NB4 (cell line): Measurements from ENCODE around the gene C9orf43.
A peak's percentile ranks its signal among the peaks of the same experiment; 100 is the strongest.
"Not testable (repeated sequence)": the region's sequence is repeated elsewhere in the genome, so short reads cannot be mapped to it uniquely, and the experiment has no call there.

Experiments used
- DNase-seq: peaks from one replicate; pipeline ENCODE4 v3.0.0; 2010; ENCODE audit warnings: low read depth
- H3K4me3 ChIP-seq: one replicate; pipeline ENCODE4 v1.5.1; 2011; ENCODE audit warnings: mild to moderate bottlenecking, low read depth, low read length, moderate library complexity
- MYC ChIP-seq: IDR thresholded peaks from 2 replicates; pipeline ENCODE4 v1.6.1; 2011; ENCODE audit warnings: low read depth, low read length
- POLR2A ChIP-seq: IDR thresholded peaks from 2 replicates; pipeline ENCODE4 v1.6.1; 2011; ENCODE audit warnings: mild to moderate bottlenecking; ENCODE audit not compliant: insufficient read length; ENCODE audit errors: extremely low read depth
- TF ChIP-seq, protein P1 (sequence below): IDR thresholded peaks from 2 replicates; pipeline ENCODE4 v1.6.1; 2011; ENCODE audit warnings: low read depth, low read length
- TF ChIP-seq, protein P2 (sequence below): IDR thresholded peaks from one replicate; pipeline ENCODE4 v1.5.1; 2012; ENCODE audit warnings: low read depth, low read length

The C9orf43 gene, protein sequence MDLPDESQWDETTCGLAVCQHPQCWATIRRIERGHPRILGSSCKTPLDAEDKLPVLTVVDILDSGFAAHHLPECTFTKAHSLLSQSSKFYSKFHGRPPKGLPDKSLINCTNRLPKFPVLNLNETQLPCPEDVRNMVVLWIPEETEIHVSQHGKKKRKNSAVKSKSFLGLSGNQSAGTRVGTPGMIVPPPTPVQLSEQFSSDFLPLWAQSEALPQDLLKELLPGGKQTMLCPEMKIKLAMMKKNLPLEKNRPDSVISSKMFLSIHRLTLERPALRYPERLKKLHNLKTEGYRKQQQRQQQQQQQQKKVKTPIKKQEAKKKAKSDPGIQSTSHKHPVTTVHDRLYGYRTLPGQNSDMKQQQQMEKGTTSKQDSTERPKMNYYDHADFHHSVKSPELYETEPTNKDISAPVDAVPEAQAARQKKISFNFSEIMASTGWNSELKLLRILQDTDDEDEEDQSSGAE

DNA sequence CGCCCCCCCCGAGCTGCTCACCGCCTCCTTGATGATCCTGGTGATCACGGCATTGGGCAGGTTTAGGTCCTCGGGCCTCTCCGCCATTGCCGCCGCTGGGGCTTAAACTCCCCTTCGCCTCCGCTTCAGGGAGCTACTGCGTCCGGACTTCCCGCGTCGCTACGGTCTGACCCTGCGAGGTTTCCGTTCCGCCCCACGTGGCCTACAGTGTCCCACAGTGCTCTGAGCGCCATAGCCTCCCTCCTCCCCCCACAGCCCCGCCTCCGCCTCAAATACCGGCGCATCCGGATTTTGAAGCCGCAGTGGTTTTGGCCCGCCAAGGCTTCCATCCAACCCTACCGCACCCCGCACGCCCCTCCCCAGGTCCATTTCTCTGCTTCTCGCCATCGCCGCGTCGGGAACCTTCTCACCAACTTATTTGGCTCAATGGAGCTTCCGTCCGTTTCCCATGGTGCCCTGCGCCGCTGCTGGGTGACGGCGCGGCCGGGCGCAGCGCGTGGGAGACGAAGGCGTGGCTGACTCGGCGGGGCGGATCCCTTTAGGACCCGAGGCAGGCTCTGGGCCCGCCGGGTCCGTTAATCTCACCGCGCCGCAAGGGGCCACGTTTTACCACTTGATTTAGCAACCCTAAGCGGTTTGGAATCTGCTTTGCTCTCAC is at the start of gene C9orf43, which contains the start of gene POLE3:
Gene C9orf43, plus strand, starts transcription at position 541 of the 658 bp plus-strand sequence. CDS start 2,747 bp downstream, outside the sequence.
Gene POLE3, minus strand, starts transcription at position 469 of the 658 bp plus-strand sequence. Its CDS starts 382 bp downstream, at position 87.
- TF ChIP-seq, protein P1, sequence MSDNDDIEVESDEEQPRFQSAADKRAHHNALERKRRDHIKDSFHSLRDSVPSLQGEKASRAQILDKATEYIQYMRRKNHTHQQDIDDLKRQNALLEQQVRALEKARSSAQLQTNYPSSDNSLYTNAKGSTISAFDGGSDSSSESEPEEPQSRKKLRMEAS, result peak; percentile 93
- TF ChIP-seq MYC, result peak; percentile 98
- TF ChIP-seq, protein P2, sequence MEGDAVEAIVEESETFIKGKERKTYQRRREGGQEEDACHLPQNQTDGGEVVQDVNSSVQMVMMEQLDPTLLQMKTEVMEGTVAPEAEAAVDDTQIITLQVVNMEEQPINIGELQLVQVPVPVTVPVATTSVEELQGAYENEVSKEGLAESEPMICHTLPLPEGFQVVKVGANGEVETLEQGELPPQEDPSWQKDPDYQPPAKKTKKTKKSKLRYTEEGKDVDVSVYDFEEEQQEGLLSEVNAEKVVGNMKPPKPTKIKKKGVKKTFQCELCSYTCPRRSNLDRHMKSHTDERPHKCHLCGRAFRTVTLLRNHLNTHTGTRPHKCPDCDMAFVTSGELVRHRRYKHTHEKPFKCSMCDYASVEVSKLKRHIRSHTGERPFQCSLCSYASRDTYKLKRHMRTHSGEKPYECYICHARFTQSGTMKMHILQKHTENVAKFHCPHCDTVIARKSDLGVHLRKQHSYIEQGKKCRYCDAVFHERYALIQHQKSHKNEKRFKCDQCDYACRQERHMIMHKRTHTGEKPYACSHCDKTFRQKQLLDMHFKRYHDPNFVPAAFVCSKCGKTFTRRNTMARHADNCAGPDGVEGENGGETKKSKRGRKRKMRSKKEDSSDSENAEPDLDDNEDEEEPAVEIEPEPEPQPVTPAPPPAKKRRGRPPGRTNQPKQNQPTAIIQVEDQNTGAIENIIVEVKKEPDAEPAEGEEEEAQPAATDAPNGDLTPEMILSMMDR, result no peak
- TF ChIP-seq POLR2A, result peak; percentile 67
- peak within 1 kb of the TSS; percentile 83 for H3K4me3 ChIP-seq
- DNase-seq, result peak; percentile 98

DNA sequence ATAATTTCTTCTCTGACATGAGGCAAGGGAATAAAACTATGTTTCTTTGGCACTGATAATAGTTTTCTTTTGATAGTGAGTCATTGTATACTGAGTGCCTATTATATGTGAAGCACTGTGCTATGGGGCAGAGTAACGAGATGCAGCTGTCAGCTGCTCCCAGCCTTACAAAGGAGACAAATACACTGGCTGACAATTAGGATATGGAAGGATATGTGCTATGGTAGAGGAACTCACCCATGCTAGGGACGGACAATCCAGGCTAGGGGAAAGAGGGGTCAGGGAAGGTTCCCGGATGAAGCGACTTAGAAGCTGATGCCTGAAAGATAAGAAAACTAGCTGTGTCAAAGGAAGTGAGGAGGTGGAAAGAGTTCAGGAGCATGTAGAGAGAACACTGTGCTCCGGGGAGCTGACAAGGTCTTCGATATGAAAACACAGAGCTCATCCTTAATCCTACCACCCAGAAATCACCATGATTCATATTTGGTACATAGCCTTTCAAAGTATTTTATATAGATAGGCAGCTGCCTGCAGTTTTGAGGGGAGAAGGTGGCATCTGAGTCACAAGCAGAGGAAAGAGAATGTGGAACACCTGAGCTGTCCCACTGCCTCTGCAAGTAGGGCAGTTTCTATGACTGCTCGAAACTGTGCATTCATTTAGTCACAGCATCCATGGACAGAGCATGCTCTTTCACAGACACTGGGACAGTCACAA is 49.1 kb upstream of the C9orf43 start:
- H3K4me3 ChIP-seq, result no peak overlapping the region
- TF ChIP-seq, protein P1, result no peak
- TF ChIP-seq POLR2A (no peak), MYC (no peak)
- TF ChIP-seq, protein P2, result no peak
- no peak for DNase-seq

DNA sequence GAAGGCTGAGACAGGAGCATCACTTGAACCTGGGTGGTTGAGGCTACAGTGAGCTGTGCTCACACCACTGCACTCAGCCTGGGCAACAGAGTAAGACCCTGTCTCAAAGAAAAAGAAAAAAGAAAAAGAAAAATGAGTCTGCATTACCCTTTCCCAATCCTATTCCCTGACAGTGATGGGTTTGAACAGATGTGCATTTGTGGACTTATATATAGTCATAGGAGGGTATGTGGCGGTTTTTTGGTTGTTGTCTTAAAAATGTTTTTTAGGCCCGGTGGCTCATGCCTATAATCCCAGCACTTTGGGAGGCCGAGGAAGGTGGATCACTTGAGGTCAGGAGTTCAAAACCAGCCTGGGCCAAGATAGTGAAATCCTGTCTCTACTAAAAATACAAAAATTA is 47.2 kb upstream of the C9orf43 start:
- DNase-seq, result no peak
- no peak overlapping the region for H3K4me3 ChIP-seq
- TF ChIP-seq, protein P1, result no peak
- TF ChIP-seq, protein P2, result no peak
- no peak for TF ChIP-seq POLR2A

DNA sequence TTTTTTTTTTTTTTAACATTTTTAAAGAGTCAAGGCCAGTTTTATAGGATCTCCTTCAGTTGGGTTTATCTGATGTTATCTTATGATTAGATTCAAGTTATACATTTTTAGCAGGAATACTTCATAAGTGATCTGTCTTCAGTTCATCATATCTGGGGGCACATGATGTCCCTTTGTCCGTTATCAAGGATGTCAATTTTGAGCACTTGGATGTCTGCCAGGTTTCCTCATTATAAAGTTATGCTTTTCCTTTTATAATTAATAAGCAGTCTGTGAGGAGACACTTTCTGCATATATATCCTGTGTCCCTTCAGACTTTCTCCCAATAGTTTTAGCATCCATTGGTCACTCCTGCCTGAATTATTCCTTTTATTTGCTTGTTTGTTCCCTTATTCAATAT is 45.6 kb upstream of the C9orf43 start:
- TF ChIP-seq, protein P1, result no peak
- TF ChIP-seq, protein P2, result no peak
- no peak for DNase-seq
- H3K4me3 ChIP-seq, result no peak overlapping the region

DNA sequence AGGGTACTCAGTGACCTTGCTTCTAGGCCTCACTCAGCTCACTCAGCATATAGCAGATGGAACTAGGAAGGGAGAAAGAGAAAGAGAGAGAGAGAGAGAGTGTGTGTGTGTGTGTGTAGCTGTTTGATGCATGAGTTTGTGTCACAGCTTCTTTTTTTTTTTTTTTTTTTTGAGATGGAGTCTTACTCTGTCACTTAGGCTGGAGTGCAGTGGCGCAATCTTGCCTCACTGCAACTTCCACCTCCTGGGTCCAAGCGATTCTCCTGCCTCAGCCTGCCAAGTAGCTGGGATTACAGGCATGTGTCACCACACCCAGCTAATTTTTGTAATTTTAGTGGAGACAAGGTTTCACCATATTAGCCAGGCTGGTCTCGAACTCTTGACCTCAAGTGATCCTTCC is 44.9 kb upstream of the C9orf43 start:
- DNase-seq, result peak; percentile 51
- H3K4me3 ChIP-seq, result not testable (repeated sequence)

DNA sequence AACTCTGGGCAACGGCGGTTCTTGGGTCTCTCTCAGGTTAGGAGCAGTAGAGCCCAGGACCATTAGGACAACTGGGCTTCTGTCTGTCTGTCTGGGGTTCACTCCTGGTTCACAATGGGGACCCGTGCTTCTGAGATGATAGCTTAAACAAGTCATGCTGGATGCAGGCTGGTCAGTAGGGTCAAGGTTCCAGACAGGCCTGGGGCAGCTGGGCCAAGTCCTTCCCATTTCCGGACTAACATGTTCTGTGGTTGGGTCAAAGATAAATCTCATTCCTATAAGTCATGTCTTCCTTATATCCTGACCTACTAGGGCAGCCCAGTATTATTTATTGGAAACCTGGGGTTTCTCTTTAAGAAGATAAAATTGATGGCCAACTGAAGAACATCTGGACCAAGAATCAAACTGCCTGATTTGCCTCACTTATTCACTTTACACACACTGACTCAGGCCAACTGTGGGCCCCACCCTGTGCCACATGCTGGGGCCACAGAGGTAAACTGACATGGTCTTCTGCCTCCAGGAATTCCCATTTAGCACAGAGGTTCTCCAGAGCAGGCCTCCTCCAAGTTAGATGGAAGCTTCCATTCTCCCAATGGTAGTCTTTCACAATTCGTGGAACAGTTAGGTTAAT is 42.1 kb upstream of the C9orf43 start:
- DNase-seq, result no peak
- H3K4me3 ChIP-seq, result no peak overlapping the region
- no peak for TF ChIP-seq POLR2A
- TF ChIP-seq MYC, result no peak
- TF ChIP-seq, protein P2, result no peak
- TF ChIP-seq, protein P1, result no peak
